ENCODE results near the gene FAF1. TPM values are rescaled to one million over a fixed set of nuclear protein-coding genes. Genes with fewer than 3 reads are reported as not detected.
"Not testable (repeated sequence)": the region's sequence is repeated elsewhere in the genome, so short reads cannot be mapped to it uniquely, and the experiment has no call there.

FAF1 gene
- total RNA-seq, 2 donors from 2014 or later = 60.3 to 66.7 TPM

DNA sequence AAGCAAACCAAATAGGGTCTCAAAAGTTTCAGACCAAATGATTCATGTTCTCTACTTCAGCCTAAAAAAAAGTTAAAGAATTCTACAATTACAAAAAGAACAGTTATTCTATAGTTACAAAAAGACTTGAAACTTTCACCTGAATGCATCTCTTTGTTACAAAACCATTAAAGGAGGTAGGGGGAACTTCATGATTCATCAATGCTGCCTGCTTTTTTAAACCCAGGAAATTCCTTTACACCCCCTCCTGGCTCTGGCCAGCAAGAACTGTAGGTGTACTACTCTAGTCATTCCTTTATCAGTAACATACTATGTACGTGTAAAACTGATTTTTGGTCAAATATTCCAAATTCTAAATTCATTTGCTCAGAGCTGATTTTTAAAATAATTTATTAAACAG, 5.0 kb downstream of the FAF1 start:
- Histone ChIP-seq H3K9ac (ENCODE audit: low read depth in 2 of 2, low read length in 2 of 2) (no peak overlapping the region), H3K9me3 (no peaks in the 10 kb centered on the region), H3K4me3 (no peak overlapping the region), H3K27ac (no peak overlapping the region), H3K27me3 (no peaks in the 10 kb centered on the region), H3K36me3 (no peaks in the 10 kb centered on the region), H3K4me1 (no peaks in the 10 kb centered on the region)
- TF ChIP-seq, protein P1, sequence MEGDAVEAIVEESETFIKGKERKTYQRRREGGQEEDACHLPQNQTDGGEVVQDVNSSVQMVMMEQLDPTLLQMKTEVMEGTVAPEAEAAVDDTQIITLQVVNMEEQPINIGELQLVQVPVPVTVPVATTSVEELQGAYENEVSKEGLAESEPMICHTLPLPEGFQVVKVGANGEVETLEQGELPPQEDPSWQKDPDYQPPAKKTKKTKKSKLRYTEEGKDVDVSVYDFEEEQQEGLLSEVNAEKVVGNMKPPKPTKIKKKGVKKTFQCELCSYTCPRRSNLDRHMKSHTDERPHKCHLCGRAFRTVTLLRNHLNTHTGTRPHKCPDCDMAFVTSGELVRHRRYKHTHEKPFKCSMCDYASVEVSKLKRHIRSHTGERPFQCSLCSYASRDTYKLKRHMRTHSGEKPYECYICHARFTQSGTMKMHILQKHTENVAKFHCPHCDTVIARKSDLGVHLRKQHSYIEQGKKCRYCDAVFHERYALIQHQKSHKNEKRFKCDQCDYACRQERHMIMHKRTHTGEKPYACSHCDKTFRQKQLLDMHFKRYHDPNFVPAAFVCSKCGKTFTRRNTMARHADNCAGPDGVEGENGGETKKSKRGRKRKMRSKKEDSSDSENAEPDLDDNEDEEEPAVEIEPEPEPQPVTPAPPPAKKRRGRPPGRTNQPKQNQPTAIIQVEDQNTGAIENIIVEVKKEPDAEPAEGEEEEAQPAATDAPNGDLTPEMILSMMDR (IDR thresholded peaks at IDR 0.05) = no peak
- no peak for DNase-seq
- intact Hi-C loops (cut with DNase I) = no loop called here

DNA sequence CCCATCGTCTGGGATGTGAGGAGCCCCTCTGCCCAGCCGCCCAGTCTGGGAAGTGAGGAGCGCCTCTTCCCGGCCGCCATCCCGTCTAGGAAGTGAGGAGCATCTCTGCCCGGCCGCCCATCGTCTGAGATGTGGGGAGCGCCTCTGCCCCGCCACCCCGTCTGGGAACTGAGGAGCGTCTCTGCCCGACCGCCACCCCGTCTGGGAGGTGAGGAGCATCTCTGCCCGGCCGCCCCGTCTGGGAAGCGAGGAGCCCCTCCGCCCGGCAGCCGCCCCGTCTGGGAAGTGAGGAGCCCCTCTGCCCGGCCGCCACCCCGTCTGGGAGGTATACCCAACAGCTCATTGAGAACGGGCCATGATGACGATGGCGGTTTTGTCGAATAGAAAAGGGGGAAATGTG, 7.5 kb downstream of the FAF1 start:
- intact Hi-C loops (cut with DNase I); H3K27ac ChIP-seq: not testable (repeated sequence)

DNA sequence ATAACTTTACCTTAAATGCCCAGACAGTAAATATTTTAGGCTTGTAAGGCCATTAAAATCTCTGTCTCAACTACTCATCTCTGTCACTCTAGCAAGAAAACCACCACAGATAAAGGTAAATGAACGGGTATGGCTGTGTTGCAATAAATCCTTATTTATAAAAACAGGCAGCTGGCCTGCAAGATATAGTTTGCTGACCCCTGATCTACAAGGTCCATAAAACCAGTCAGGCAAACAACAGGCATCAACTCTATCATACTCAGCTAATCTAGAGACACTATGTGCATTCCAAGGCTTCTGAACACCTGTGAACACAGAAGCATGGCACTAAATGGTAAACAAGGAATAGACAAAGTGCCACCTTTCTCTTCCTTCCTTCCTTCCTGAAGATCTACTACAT, 9.7 kb downstream of the FAF1 start:
- no peak for DNase-seq
- Histone ChIP-seq H3K4me3 (no peak overlapping the region), H3K27ac (no peak overlapping the region), H3K27me3 (no peaks in the 10 kb centered on the region), H3K36me3 (no peaks in the 10 kb centered on the region), H3K9me3 (no peaks in the 10 kb centered on the region), H3K4me1 (no peaks in the 10 kb centered on the region), H3K9ac (ENCODE audit: low read depth in 2 of 2, low read length in 2 of 2) (no peak overlapping the region)
- intact Hi-C loops (cut with DNase I) = no loop called here
- TF ChIP-seq, protein P1 (IDR thresholded peaks at IDR 0.05) = no peak

More for the DNA sequence above, 7.5 kb downstream of the FAF1 start:
- H3K4me3 ChIP-seq; DNase-seq; H3K36me3 ChIP-seq; H3K27me3 ChIP-seq; H3K4me1 ChIP-seq; H3K9me3 ChIP-seq; H3K9ac ChIP-seq (ENCODE audit: low read depth in 2 of 2, low read length in 2 of 2): not testable (repeated sequence)

DNA sequence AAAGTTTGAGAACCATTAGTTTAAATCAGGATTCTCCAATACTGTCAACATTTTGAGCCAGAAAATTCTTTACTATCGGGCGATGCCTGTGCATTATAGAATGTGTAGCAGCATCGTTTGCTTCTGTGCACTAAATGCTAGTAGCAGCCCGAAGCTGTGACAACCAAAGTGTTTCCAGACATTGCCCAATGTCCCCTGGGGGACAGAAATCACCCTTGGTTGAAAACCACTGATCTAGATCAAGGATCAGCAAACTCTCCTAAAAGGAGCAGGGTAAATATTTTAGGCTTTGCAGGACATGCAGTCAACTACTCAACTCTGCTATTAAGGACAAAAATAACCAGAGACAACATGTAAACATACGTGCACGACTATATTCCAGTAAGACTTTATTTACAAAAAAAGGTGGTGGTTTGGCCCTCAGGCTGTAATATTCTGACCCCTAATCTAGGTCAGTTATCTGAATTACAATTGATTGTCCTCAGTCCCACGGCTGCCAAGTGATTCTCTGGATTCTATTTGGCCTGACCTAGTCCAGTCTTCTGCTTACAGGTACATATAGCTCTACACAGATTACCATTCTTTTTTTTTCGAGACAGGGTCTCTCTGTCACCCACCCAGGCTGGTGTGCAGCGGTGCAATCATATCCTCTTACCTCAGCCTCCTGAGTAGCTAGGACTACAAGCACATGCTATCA, 10.6 kb downstream of the FAF1 start:
- H3K4me1 ChIP-seq = no peaks in the 10 kb centered on the region
- no peak for DNase-seq
- no peaks in the 10 kb centered on the region for H3K27me3 ChIP-seq
- no peak overlapping the region for H3K9ac ChIP-seq (ENCODE audit: low read depth in 2 of 2, low read length in 2 of 2)
- H3K36me3 ChIP-seq = no peaks in the 10 kb centered on the region
- H3K4me3 ChIP-seq = no peak overlapping the region
- H3K27ac ChIP-seq = no peak overlapping the region
- intact Hi-C loops (cut with DNase I) = no loop called here
- TF ChIP-seq, protein P1 (IDR thresholded peaks at IDR 0.05) = no peak
- no peaks in the 10 kb centered on the region for H3K9me3 ChIP-seq

DNA sequence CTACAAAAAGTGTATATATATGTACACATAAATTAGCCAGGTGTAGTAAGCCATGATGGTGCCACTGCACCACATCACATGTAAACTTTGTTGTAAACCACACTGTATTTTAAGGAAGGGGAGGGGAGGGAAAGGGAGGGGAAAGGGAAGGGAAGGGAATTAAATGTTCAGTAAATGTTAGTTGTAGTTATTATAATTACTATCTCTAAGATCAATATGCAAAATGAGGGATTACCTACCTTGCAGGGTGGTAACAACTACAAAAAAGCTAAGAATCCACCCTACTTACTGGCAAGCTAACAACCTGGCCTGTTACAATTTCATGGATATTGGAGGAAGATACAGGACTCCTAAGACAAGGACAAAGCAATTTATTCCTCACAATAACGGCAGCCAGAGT, 17.7 kb downstream of the FAF1 start:
- no peaks in the 10 kb centered on the region for H3K9me3 ChIP-seq
- H3K4me1 ChIP-seq = no peaks in the 10 kb centered on the region
- intact Hi-C loops (cut with DNase I) = no loop called here
- no peaks in the 10 kb centered on the region for H3K36me3 ChIP-seq
- no peak overlapping the region for H3K27ac ChIP-seq
- no peak overlapping the region for H3K9ac ChIP-seq (ENCODE audit: low read depth in 2 of 2, low read length in 2 of 2)
- TF ChIP-seq, protein P1 (IDR thresholded peaks at IDR 0.05) = no peak
- no peak for DNase-seq
- no peaks in the 10 kb centered on the region for H3K27me3 ChIP-seq
- no peak overlapping the region for H3K4me3 ChIP-seq

DNA sequence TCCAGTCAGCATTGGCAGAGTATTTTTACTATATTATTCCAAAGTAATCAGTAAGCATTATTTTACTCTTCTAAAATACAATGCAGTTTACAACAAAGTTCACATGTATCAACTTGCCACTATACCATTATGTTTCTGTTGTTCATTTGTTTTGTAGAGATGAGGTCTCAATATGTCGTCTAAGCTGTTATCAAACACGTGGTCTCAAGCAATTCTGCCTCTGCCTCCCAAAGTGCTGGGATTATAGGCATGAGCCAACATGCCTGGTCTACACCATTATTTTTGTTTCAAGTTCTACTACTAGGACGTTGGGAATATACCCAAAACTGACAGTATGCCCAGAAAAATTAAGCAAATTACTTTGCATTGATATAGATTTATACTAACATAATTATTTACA, 19.8 kb downstream of the FAF1 start:
- DNase-seq = no peak

More for the DNA sequence above, 19.8 kb downstream of the FAF1 start:
- no peak overlapping the region for H3K9ac ChIP-seq (ENCODE audit: low read depth in 2 of 2, low read length in 2 of 2)
- intact Hi-C loops (cut with DNase I) = no loop called here
- no peaks in the 10 kb centered on the region for H3K4me1 ChIP-seq
- H3K27me3 ChIP-seq = no peaks in the 10 kb centered on the region
- H3K4me3 ChIP-seq = no peak overlapping the region
- no peaks in the 10 kb centered on the region for H3K36me3 ChIP-seq
- H3K27ac ChIP-seq = no peak overlapping the region
- TF ChIP-seq, protein P1 (IDR thresholded peaks at IDR 0.05) = no peak
- H3K9me3 ChIP-seq = no peaks in the 10 kb centered on the region
